Bronchial epithelial cell (primary cell): ENCODE results near the gene GORASP1. TPM values are rescaled to one million over a fixed set of nuclear protein-coding genes. Genes with fewer than 3 reads are reported as not detected.

Source experiments
- DNase-seq: peaks from one replicate; pipeline ENCODE4 v3.0.0-alpha.2; 2010; ENCODE audit warnings: low read depth
- FAIRE-seq: peaks from 2 replicates; lab custom pipeline; 2011; peaks lifted over from hg19 to GRCh38; lab: Jason Lieb, UNC
- H3K27me3 ChIP-seq: 2 replicates; pipeline ENCODE4 v1.5.1; 2011; ENCODE audit warnings: low read length; ENCODE audit not compliant: control insufficient read depth, insufficient read depth
- H3K36me3 ChIP-seq: 2 replicates; pipeline ENCODE4 v1.5.1; 2011; ENCODE audit warnings: low read length; ENCODE audit not compliant: control insufficient read depth, insufficient read depth
- H3K4me3 ChIP-seq: 2 replicates; pipeline ENCODE4 v1.5.1; 2011; ENCODE audit warnings: mild to moderate bottlenecking, low read depth, low read length, control low read depth
- total RNA-seq: library from RNA; depleted of rRNA; stranded (reverse); fragments of >200 nt; gene quantifications from 2 replicates; pipeline ENCODE4 v1.2.1, GENCODE V29; 2014
- TF ChIP-seq, protein P1 (sequence below): IDR thresholded peaks from 2 replicates; pipeline ENCODE4 v1.5.1; 2011; ENCODE audit warnings: mild to moderate bottlenecking, moderate library complexity, low read length, control low read depth, inconsistent platforms; ENCODE audit not compliant: insufficient read depth, severe bottlenecking

GORASP1 gene
- total RNA-seq, 1 donor from 2014 or later, result 17.9 TPM

DNA sequence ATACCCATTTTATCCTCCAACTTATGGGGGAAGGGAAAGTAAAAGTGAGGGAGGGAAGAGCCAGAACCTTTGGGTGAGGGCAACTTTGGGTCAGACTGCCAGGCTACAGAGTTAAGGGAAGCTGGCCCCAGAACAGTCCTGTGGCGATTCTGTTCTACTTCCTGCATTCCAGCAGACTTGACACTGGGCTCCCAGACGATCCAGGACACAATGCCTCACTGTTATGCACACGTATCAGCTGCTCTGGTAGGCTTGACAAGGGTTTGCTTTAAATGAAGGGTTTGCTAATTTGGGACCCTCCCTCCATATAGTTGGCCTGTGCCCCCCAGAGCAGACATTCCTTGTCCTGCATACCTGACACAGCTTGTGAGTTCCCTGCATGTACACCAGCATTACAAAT, 10.7 kb downstream of the GORASP1 start:
- peaks cover 19% of the 10 kb centered on the region for H3K36me3 ChIP-seq
- FAIRE-seq, result no peak

DNA sequence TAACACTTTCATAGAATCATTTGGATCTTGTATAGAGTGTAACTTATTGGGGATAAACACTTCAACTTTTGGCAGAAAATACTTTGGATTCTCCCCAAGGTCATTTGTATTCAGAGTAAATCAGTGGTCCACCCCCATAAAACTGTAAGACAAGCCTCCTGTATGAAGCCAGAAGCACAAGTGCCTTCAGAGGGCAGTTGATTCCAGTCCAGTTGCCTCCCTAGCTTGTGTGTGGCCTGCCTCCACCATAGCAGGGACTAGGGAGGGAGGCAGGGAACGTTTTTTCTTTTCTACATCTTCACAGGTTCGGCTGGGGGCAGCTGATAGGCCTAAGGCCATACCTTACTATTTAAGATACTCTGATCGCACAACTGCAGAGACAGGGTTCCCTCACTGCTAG, 11.6 kb downstream of the GORASP1 start:
- no peak for FAIRE-seq
- DNase-seq, result no peak
- peaks cover 18% of the 10 kb centered on the region for H3K36me3 ChIP-seq
- TF ChIP-seq, protein P1, sequence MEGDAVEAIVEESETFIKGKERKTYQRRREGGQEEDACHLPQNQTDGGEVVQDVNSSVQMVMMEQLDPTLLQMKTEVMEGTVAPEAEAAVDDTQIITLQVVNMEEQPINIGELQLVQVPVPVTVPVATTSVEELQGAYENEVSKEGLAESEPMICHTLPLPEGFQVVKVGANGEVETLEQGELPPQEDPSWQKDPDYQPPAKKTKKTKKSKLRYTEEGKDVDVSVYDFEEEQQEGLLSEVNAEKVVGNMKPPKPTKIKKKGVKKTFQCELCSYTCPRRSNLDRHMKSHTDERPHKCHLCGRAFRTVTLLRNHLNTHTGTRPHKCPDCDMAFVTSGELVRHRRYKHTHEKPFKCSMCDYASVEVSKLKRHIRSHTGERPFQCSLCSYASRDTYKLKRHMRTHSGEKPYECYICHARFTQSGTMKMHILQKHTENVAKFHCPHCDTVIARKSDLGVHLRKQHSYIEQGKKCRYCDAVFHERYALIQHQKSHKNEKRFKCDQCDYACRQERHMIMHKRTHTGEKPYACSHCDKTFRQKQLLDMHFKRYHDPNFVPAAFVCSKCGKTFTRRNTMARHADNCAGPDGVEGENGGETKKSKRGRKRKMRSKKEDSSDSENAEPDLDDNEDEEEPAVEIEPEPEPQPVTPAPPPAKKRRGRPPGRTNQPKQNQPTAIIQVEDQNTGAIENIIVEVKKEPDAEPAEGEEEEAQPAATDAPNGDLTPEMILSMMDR, result no peak
- H3K27me3 ChIP-seq, result no peaks in the 10 kb centered on the region
- no peak overlapping the region for H3K4me3 ChIP-seq

More for the DNA sequence above, 10.7 kb downstream of the GORASP1 start:
- TF ChIP-seq, protein P1, result no peak
- no peak for DNase-seq
- Histone ChIP-seq H3K27me3 (no peaks in the 10 kb centered on the region), H3K4me3 (no peak overlapping the region)

DNA sequence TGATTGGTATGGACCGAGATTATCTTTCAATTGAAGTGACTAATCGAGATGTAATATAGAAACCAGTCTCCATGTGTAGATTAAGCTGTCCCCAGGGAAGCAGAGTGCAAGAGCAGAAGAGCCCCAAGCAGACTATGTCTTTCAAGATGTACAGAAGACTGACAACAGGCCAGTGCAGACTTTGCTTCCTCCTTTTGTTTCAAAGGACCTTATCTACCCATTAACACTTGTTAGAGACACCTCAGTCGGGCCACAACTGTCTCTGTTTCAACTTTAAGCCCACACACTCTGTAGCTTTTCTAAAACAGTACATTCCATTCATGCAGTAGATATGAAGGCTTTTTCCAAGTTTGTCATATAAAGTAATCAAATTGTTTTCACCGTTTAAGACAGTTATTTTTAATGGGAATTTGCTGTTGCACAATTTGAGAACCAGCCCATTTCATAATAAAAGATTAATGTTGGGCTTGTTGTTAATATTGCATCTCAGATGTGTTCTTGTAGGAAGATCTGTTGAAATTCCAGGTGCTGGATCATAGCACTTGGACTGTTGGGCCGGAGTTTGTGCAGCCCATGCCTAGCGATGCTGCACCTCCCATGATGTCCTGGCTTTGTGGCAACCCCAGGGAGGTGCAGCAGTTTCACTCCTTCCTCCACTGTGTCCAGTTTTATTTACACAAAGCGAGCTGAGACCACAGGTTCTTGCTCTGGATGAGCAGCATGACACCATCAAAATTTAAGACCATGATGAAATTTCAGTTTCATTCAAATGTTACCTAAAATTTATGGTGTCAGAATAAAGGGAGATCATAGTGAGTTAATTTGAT, 12.4 kb downstream of the GORASP1 start:
- H3K36me3 ChIP-seq, result peaks cover 15% of the 10 kb centered on the region
- TF ChIP-seq, protein P1, result no peak
- H3K4me3 ChIP-seq, result no peak overlapping the region
- no peak for DNase-seq
- no peaks in the 10 kb centered on the region for H3K27me3 ChIP-seq
- FAIRE-seq, result no peak

DNA sequence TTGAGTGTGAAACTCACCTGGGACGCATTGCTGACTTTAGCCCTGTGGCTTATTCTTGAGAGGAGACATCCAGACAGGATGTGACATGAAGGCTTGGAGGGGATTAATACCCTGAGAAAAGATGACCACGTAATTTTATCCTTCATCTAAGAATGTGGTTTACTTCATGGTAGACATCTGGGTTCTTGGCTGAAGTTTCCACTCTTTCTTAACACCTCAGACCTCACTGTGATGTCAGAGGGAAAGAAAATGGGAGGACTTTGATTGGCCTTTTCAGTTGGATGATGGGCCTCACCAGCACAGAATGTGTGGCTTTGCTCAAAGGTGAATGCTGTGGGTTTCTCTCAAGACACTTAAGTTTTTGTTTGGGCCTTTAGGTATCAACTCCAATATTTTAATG, 16.5 kb downstream of the GORASP1 start:
- H3K36me3 ChIP-seq, result peaks cover 10% of the 10 kb centered on the region
- FAIRE-seq (no peak), DNase-seq (no peak)
- H3K4me3 ChIP-seq, result no peak overlapping the region
- TF ChIP-seq, protein P1, result no peak
- H3K27me3 ChIP-seq, result no peaks in the 10 kb centered on the region

DNA sequence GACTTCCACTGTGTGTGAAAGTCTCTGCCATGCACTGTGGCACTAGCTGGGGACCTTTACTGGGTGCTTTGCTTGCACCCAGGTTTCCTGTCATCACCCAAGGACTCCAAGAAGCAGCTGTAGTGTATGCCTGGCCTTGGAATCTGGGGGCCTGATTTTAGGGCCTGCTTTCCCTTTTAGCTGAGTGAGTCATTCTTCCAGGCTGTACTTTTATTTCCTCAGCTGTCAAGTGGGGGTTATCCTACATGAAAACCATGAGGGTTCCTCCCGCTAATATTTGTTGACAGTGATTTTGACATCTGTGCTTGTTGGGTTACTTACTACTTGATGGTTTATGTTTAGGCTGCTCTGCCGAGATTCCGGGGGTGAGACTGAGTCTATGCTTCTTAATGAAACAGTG, 18.5 kb downstream of the GORASP1 start:
- FAIRE-seq (no peak), DNase-seq (peak; percentile 15)
- TF ChIP-seq, protein P1, result no peak
- H3K36me3 ChIP-seq, result peaks cover 5% of the 10 kb centered on the region
- H3K27me3 ChIP-seq, result no peaks in the 10 kb centered on the region
- H3K4me3 ChIP-seq, result no peak overlapping the region
